Kidney capillary endothelial cell (primary cell): ENCODE measurements around the gene C1orf21.
A peak's percentile ranks its signal among the peaks of the same experiment; 100 is the strongest.

Source experiments
- DNase-seq: peaks from one replicate; pipeline ENCODE4 v3.0.0-alpha.2; 2018; ENCODE audit warnings: low spot score

C1orf21 gene

GRCh38 chr1:184447651-184448185, 60.9 kb downstream of the C1orf21 start:
- DNase-seq: no peak

GRCh38 chr1:184449916-184450315, 63.1 kb downstream of the C1orf21 start:
- DNase-seq: no peak

GRCh38 chr1:184455786-184456185, 69.0 kb downstream of the C1orf21 start:
- no peak for DNase-seq

GRCh38 chr1:184456189-184456588, 69.4 kb downstream of the C1orf21 start:
- no peak for DNase-seq

DNA sequence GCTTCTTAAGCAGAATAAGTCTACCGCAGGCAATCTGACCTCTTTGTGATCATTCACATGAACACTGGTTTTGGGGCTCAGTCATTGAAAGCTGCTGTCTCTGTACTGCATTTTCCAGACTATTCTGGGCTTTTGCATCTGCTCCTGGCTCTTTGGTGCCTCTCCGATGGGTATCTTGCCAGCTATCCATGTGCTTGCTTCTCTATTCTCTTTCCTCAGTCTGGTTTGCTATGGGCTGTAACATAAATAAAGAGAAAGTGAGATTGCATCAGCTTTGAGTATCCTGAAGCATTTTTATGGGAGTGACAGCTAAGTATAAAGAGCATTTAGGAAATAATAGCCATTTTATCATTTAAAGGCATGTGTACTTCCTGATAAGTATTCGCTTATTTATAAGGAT, 70.7 kb downstream of the C1orf21 start:
- no peak for DNase-seq

- peak; percentile 29 for DNase-seq
These were observed 74.5 kb downstream of the C1orf21 start for GRCh38 chr1:184461321-184461720.

DNA sequence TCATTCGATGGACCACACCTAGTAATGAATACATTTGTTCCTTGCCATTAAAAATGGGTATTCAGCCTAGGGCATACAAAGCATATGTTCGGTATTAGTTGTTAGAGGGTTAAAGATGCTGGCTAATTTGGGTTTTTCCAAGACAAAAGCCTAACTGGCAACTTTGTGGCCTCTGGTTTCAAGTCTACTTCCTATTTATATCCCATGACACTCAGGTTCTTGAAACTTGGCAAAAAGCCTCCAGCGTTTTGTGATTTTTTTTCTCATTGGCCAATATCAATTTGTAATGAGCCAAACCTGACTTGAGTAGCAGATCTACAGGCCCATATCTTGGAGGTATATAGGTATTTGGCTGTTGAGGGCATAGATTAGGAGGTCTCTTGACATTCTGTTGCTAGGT, 75.3 kb downstream of the C1orf21 start:
- DNase-seq: no peak

DNA sequence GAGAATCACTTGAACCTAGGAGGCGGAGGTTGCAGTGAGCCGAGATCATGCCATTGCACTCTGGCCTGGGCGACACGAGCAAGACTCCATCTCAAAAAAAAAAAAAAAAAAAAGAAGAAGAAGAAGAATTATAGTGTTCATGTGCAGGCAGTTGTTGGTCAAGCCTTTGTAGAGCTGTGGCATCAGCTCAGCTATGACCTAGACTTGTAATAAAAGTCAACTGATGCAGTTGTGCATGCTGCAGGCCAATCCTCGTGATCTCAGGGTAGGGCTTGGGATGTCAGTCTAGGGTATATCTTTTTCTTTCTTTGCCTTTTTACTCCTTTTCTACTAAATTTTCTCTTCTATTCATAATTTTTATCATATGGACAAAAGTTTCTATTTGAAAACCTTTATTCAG, 76.2 kb downstream of the C1orf21 start:
- DNase-seq: no peak

DNA sequence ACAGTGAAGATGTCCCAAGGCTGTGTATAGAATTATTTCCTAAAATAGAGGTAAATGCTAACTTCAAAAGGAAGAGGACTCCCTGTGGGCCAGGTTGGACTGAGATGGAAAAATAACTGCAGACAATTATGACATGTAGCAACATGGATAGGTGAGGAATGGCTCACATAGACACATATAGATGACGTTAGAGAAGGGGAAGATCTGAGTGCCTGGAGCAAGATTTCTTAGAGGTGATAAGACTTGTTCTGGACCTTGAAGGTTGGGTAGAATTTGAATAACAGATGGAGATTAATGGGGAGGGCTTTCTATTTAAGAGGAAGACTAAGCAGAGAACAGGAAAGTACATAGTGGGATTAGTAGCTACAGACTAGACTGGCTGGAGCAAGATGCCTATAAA, 76.9 kb downstream of the C1orf21 start:
- no peak for DNase-seq

DNA sequence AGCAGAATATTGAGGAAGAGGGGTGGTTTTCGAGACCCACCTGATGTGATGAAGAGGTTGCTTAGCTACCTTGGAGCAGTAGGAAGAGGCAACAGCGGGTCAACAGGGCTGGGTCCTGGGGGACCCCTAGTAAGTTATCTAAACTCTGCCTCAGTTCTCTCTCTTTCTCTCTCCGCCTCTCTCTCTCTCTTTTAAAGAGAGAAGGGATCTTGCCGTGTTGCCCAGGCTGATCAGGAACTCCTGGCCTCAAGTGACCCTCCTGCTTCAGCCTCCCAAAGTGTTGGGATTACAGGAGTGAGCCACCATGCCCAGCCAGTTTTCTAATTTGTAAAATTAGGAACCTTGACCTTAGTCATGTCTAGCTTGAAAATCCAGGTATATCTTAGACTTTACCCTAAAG, 77.9 kb downstream of the C1orf21 start:
- DNase-seq: no peak

DNA sequence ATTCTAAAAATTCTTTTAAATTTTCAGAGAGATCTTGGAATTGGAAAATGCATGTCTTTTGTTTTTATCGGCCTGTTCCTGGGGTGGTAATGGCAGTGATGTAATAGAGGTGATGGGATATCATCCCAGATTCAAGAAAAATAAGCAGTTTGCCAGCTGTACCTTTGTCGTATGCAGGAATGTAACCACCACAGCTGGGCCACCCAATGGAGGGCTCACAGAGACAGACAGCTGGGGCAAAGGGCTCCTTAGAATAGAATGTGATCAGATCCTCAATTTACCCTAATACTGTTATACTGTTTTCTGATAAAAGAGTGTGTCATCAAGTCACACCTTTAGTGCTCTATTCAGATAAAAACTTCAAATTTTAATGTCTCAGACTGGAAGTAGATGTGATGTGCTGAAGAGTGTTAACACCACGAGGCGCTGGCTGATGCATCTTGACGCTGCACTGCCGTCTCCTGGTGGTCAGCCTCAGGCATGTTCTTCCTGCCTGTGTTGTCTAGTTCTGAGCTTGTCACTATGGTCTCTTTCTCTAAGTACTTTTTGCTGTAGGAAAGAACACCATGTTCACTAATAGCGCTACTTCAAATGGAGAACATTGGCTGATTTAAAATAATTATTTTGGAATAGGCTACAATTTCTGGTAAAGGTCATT, 78.8 kb downstream of the C1orf21 start:
- no peak for DNase-seq

- DNase-seq: no peak
These were observed 80.5 kb downstream of the C1orf21 start for GRCh38 chr1:184467295-184467694.

- DNase-seq: no peak
These were observed 82.6 kb downstream of the C1orf21 start for GRCh38 chr1:184469396-184469795.

DNA sequence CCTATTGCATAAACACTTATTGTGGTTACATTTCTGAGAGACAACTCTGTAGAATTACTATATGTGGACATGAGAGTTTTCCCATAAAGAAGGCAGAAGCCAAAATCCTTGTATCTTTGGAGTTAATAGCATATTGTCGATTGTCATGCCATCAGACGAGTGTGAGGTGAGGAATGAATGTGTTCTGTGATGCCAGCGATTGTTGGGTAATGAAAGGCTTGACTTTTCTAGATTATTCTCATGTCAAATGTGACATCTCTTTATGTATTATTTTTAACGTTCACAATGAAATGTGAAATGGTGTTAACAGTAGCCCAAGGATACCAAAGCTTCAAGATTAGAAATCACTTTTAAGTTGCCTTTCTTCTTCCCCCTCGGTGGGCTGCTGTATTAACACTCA, 84.9 kb downstream of the C1orf21 start:
- DNase-seq: no peak

- DNase-seq: no peak
These were observed 85.3 kb downstream of the C1orf21 start for GRCh38 chr1:184472136-184472535.

DNA sequence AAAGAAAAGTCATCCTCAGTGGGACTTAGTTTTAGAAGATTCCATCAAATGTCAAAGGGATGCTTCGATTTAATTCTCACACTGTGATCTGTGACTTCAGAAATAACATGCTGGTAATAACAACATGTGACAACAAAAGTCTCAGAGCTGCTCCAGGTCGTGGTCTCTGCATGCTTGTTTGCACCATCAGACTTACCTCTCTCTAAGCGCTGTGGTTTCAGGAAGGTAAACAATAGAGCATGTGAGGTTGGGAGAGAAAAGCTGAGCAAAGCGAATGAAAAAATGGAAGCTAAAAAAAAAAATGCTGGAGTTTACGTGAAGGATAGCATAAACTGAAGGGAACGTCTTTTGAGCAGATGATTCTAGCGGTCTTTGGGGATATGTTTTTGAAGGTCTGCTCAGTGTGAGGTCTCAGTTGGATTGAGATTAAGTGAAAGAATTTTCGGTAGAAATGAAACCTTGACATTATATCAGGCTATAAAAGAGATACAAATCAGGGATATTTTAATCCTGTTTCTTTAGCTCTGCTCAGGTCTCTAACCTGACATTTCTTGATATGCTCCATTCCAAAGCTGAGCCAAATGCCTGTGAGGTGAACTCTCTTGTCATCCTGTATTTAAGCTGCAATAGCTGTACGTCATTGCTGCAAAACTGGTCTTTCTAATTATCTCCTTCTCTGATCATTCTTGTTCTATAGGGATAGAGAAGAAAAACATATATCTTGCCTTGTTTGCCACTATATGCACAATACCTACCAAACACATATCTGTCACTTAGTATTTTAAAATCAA, 86.5 kb downstream of the C1orf21 start:
- no peak for DNase-seq

DNA sequence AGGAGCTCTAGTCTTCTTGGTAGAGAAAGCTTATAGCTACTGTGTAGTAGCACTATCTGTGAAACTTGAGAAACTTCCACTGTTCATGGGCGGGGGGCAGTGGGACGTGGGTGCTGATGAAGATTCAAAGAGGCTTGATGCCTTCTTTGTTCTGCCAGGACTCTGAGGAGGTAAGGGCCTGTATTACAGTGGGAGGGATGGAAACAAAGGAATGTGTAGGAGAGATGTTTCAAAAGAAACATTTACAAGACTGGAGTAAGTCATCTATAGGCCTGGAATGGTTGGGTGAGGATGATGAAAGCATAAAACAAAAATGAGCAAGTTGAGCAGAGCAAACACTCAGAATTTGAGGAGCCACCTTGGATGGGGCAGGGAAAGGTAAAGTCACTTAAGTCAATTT, 89.4 kb downstream of the C1orf21 start:
- DNase-seq: no peak

GRCh38 chr1:184479435-184480167, 92.8 kb downstream of the C1orf21 start:
- DNase-seq: no peak

DNA sequence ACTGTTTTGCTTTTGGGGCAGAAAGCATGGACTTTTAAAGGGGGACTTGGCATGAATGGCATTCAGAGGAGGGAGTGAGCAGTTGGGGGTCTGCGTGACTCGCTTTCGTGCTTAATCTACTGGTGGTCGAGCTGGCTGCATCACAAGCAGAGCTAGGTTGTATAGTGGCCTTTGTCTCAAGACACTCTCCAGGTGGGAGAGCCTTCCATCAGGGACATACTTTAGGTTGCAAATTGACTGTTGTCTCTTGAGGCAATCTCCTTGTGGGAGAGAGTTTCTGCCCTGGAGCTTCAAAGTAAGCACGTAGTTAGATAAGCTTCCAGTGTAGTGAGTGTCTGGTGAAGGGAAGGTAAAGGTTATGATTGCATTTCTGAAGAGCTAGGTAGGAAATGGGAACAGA, 93.9 kb downstream of the C1orf21 start:
- no peak for DNase-seq

DNA sequence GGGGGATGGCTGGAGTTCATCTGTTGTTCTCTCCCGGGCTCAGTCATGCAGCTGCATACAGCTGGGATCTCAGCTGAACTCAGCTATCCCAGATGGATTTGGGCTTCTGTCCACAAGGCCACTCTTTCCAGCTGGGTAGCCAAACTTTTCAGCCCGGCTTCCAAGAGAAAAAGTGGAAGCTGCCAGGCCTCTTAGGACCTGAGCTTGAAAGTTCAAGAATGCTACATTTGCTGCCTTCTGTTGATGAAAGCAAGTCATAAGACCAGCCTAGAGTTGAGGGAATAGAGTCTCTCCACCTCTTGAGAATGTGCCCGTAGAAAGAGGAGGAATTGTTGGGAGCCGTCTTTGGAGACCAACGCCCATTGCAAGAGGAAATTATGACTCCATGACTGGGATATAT, 95.3 kb downstream of the C1orf21 start:
- no peak for DNase-seq

DNA sequence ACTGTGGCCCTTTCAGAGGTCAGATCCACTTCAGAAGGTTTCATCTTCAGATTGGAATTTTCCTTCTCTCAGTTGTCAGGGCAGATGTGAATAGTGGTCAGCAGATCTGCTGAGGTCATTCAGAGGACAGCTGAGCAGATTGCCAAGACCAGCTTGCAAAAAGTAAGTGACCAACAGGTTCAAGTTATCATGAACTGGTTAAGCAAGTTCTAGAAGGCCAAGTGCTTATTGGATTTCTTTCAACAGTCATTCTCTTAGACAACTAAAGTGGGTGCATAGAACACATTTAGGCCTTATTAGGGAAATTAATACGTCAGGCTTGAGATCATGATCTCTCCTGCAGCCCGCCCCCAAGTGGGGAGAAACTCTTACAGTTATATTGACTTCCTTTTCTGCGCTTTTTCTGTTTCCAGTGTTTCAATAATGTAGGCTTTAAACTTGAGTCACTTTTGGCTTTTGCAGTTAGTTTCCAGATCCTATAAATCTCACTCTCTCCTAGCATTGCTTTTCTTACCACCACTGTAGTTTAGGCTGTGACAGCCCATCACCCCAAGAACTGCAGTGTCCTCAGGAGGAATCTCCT, 96.4 kb downstream of the C1orf21 start:
- no peak for DNase-seq
